ENCODE results near the gene CORO2B.
"Not testable (repeated sequence)": the region's sequence is repeated elsewhere in the genome, so short reads cannot be mapped to it uniquely, and the experiment has no call there.

Gene CORO2B

DNA sequence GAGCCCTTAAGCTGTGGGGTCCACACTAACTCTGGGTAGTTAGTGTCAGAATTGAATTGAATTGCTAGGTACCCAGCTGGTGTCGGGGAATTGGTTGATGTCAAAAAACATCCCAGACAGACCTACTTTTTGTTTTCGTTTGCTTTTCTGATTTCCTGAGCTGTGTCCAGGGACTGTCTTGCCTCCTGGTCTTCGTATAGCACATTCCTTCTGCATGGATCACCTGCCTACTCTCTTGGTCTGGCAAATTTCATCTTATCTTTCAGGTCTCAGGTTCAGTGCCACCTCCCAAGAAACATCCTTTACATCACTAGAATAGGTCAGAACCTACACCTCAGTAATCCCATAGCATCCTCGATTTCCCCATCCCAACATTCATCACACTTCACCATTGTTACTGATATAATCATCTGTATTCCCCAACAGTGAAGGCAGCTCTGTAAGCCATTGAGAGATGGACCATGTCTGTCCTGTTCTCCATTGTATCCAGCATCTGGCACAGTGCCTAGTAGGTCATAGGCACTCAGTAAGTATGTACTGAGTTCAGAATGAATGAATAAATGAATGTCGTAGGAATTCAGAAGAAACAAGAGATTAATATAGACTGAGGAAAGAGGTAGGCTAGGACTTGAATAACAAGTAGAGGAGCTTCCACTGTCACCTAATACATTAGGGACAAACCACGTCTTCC, 160.7 kb downstream of the CORO2B start:
- no peak for DNase-seq

DNA sequence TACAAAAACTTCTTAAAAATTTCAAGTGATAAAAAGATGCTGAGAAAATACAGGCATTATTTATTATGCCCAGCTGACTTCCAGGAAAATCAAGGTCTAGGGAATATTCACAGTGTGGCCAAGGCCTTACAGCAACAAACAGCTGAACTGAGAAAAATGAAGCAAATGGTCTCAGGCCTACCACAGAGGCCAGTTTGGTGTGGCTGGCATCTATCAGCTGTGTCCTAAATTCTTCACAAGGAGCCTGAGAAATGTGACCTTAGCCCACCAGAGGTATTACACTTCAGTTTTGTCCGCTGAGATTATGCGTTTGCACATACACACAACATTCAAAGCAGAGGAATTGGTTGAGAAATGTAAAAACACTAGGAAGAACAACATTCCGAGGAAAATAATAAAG, 164.5 kb downstream of the CORO2B start:
- no peak for DNase-seq

DNA sequence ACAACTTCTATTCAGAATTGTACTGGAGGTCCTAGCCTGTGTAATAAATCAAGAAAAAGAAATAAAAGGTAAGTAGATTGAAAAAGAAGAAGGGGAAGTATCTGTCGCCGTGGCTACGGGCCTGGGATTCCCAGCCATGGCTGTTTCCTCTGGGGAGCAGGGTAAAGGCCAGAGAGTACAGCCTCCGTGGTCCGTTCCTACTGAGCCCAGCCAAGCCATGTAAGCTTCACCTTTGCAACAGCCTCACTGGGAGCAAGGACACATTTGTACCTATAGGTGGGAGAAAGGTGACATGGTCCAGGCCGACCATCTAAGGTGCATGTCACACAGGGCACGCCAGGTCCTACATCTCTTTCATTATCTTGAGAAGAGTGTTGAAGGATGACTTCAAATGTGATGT, 170.6 kb downstream of the CORO2B start:
- DNase-seq: no peak

DNA sequence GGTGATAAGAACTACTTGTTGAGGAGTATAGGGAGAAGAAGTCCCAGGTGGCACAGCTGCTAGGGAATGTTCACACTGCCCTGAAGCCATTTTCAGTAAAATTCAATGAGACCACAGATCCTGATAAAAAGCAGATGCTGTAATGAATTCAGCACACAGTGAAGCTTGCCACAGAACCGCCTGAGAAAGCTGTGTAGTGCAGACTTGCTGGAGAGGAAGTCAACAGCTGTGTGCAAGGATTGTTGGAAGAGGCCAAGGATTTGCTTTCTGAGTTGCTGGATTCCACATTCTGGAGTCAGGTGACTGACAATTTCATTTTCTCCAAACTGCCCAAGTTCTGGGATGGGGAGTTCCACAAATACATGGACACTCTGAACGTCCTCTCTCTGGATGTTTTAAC, 171.0 kb downstream of the CORO2B start:
- DNase-seq: no peak

DNA sequence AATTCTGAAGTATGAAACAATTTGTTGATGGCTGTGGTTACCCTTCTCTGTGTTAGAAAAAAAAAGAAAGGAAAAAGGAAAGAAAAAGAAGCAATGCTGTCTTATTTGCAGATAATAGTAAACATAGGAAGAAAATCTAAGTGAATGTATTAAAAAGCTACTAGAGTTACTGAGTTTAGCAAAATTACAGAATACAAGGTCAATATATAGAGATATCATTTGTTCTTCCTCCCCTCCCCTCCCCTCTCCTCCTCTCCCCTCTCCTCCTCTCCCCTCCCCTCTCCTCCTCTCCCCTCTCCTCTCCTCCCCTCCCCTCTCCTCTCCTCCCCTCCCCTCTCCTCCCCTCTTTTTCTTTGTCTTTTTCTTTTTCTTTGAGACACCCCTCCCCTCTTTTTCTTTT, 172.8 kb downstream of the CORO2B start:
- no peak for DNase-seq

DNA sequence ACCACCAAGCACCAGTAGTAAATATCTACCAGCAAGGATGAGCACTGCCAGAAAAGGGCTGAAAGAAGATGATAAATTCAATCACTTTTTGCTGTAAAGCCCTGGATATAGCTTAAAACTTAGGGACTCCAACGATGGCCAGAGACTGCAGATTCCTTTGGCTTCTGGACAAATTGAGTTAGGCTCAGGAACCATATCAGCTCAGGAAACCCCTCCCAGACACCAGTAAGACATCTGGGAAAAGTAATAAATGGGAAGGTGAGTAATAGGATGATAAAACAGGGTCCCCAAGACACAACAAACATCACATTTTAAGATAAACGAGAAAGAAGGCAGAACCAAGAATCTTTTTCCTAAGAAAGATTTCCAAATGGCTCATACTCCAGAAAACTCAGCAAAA, 176.9 kb downstream of the CORO2B start:
- DNase-seq: no peak

DNA sequence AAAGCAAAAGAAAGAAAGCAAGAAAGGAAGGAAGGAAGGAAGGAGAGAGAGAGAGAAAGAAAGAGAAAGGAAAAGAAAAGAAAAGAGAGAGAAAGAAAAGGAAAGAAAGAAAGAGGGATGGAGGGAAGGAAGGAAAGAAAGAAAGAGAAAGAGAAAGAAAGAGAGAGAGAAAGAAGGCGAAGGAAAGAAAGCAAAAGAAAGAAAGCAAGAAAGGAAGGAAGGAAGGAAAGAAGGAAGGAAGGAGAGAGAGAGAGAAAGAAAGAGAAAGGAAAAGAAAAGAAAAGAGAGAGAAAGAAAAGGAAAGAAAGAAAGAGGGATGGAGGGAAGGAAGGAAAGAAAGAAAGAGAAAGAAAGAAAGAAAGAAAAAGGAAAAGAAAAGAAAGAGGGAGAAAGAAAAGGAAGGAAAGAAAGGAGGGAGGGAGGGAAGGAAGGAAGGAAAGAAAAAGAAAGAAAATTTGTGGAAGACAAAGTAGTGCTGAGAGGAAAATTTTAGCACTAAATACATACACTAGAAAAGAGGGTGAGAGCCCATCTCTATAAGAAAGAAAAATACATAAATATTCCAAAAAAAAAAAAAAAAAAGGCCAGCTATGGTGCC, 181.3 kb downstream of the CORO2B start:
- not testable (repeated sequence) for DNase-seq

DNA sequence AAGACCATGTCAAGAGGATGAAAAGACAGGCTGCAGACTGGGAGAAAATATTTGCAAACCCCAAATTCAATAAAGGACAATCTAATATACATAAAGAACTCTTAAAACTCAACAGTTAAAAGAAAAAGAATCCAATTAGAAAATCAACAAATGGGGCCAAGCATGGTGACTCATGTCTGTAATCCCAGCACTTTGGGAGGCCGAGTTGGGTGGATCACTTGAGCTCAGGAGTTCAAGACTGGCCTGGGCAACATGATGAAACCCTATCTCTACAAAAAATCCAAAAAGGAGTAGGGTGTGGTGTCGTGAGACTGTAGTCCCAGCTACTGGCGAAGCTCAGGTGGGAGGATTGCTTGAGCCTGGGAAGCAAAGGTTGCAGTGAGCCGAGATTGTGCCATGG, 184.3 kb downstream of the CORO2B start:
- no peak for DNase-seq

DNA sequence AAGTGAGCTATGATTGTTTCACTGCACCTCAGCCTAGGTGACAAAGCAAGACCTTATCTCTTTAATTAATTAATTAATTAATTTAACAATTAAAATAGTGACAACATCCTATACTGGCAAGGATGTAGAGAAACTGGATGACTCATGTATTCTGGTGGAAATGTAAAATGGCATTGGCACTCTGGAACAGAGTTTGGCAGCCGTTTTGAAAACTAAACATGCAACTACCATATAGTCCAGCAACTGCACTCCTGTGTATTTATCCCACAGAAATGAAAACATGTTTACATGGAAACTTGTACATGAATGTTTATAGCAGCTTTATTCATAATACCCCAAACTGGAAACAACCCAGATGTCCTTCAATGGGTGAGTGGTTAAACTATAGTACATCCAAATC, 185.3 kb downstream of the CORO2B start:
- DNase-seq: no peak

DNA sequence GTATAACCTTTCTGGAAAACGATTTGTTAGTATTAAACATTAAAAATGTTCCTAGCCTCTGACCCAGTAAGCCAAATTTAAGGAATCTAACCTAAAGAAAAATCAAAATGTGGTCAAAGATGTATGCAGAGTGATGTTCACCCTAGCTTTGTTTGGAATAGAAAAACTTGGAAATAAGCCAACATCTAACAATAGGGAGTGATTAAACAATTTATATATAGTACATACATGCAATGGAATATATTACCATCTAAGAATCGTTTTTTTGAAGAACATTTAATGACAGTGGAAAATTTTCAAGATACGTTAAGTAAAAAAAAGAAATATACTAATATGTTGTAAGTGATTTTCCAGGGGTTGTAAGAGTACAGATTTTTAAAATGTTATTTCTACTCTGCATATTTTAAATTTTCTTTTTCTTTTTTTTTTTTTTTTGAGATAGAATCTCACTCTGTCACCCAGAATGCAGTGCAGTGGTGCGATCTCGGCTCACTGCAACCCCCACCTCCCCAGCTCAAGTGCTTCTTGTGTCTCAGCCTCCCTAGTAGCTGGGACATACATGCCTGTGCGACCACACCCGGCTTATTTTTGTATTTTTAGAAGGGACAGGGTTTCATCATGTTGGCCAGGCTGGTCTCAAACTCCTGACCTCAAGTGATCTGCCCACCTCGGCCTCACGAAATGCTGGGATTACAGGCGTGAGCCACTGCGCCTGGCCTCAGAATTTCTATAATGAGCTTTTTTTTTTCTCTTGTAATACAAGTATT, 187.0 kb downstream of the CORO2B start:
- DNase-seq: no peak

DNA sequence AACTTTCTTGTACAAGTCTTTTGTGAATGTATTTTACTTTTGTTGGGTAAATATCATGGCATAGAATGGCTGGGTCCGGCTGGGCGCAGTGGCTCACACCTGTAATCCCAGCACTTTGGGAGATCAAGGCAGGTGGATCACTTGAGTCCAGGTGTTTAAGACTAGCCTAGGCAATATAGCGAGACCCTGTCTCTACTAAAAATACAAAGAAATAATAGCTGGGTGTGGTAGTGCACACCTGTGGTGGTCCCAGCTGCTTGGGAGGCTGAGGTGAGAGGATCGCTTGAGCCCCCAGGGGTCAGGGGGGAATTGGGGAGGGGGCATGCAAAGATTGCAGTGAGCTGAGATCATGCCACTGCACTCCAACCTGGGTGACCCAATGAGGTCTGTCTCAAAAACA, 189.0 kb downstream of the CORO2B start:
- DNase-seq: no peak

DNA sequence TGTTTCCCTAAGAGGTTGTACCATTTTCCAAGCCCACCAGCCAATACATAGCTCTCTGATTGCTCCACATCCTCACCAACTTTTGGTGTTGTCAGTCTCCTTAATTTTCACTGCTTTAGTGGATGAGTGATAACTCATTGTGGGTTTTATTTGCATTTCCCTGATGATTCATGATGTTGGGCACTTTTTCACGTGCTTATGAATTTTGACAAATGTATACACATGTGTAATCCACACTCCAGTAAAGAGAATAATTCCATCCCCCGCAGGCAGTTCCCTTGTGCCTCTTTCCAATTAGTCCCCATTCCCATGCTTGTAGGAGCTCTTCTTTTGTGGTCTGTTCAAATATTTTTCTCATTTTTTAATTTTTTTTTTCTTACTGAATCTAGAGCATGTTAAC, 189.5 kb downstream of the CORO2B start:
- DNase-seq: no peak

DNA sequence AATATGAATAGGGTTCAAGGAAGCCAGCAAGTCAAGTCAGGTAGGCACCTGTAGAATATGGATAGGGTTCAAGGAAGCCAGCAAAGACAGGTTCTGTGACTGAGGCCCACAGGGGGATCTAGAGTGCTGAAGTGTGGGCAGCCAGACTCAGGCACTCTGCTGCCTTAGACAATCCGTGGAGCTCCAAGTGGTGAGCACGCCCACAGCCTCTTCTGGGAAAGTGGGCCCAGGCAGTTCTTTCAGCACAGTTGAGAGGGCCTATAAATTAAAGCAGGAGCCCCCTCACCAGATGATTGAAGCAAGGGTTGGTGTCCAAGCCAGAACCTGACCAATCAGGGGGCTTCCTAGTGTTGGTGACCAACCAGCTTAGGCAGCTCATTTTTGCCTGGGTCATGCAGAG, 190.9 kb downstream of the CORO2B start:
- no peak for DNase-seq

DNA sequence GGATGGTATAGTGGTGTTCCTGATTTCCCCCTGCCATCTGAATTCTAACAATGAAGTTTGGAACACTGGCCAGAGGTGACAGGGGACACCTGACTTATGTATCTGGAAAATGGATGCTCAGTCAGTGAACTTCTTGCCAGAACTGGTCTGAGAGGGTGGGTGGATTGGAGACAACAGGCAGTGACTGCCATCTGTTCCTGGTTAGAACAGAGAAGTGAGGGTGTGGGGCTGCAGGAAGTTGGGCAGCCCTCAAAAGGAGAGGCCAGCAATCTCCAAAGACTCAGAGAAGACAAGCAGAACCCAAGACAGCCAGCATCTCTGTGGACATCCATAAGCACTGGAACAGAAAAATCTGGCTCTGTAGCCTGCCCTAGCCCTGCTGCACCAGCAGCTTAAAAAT, 191.4 kb downstream of the CORO2B start:
- DNase-seq: no peak

DNA sequence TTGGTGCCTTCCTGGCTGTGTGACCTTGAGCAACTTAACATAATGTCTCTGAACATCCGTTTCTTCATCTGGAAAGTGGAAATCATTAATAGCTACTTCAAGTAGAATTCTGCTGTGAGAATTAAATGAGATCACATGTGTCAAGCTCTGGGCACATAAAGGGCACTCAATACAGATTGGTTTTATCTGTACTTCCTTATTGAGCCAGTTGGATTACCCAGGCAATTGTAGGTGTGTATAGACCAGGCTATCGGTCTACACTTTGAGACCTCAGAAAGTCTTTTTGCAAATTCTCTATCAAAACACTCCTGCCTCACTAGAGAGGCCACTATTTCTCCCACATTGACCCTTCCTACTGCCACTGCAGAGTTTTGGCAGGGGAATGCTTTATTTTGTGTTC, 194.2 kb downstream of the CORO2B start:
- no peak for DNase-seq

DNA sequence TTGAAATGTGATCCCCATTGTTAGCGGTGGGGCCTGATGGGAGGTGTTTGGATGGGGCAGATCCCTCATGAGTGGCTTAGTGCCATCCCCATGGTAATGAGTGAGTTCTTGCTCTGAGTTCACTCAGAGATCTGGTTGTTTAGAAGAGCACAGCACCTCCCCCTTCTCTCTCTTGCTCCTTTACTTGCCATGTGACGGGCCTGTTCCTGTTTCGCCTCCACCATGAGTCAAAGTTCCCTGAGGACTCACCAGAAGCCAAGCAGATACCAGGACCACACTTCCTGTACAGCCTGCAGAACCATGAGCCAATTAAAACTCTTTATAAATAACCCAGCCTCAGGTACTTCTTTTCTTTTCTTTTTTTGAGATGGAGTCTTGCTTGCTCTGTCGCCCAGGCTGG, 195.3 kb downstream of the CORO2B start:
- no peak for DNase-seq

DNA sequence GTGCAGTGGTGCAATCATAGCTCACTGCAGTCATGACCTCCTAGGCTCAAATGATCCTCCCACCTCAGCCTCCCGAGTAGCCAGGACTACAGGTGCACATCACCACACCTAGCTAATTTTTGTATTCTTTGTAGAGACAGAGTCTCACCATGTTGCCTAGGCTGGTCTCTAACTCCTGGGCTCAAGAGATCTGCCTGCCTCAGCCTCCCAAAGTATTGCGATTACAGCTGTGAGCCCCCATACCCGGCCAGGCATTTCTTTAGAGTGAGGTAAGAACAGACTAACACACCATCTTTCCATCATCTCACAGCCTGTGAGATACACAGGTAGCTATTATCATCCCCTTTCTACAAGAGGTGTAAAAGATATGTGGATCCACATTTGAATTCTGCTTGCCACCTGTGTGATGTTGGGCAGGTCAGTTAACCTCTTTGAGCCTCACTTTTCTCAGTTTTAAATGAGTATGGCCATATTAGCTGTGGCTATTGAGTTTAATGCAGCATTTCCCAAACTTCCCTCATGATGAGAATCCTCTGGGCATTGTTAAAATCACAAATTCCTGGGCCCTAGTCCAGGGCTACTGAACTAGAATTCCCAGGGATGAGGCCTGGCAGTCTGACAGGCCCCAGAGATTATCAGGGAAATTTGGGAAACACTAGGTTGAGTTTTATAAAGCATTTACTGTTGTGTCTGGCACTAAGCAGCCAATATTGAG, 195.9 kb downstream of the CORO2B start:
- no peak for DNase-seq

DNA sequence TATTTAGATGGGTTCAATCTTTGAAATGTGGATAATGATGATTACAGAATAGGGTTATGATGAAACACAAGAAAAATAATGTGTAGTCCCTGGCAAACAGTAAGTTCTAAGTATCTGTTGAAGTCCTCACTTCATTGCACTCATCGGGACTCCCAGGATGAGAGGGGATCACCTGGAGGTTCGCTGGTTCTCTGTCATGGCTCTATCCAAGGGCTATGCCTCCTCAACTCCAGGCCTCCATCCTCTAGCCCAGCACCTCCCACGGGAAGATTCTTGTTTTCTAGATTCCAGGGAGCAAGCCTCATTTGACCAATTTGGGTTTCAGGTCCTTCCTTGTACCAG, 196.4 kb downstream of the CORO2B start:
- DNase-seq: no peak

DNA sequence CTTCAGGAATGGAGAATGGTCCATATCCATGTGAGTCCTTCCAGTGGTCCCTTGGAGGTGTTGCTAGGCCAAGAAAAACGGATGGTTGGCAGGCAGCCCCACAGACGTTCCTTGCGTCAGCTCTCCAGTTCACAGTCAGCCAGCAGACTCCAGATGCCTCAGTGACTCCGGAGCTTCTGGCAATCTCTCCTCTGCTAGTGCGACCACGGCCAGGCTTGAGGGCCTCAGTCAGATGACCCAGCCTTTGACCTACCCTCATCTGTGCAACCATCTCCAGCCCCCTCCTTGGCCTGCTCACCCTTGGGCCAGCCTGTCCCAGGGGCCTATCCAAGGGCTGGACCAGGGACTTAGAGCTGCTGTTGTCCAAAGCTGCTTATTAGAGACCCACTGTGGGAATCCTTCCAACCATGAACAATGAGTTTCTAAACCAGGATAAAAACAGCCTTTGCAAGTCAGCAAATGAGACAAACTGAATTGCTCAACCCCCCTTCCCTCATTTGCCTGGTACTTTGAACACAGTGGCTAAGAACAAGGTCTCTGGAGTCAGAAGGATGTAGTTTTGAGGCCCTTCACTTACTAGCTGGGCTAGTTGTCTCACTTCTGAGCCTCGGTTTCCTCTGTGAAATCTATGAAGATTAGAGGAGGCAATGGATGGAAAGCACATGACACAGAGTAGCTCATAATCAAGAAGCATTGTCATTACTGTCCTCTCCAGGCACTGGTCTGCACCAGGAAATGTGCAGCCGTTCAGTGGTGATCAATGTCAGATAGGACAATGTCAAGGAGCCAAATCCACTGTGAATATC, 197.1 kb downstream of the CORO2B start:
- DNase-seq: no peak

DNA sequence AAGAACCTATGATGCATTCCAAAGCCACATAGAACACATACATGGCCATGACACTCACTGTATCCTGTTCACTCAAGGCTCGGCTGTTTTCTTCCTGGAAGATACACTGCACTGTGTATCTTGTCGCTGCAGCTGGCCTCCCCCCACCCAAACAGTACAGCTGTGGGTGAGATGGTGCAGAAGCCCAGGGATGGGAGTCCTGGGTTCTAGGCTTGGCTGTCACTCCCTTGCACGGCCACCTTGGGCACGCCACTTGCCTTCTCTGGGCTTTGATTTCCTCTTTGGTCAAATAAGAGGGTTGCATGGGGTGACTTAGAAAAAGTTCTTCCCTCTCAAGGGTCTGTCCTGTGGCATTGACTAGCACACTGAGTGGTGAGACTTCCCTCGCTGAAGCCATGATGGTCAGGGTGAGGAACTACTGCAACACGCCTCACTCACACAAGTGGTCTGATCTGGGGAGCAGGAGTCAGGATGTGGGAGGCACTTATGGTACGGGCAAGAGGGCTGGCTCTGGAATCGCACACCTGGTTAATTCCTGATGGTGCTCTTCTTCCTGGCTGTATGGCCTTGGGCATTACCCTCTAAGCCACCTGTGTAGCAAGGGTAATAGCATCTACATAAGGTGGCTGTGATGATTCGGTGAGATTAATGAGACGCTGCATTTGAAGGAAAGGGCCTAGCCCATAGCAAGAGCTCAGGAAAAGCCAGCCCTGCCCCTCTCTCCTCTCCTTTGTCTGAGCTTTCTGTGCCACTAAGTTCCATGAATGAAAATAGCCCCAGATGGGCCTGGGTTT, 197.9 kb downstream of the CORO2B start:
- no peak for DNase-seq

Measured in retina (tissue), 1 donor.